Measurements from ENCODE around the gene CLEC11A. TPM values are rescaled to one million over a fixed set of nuclear protein-coding genes. Genes with fewer than 3 reads are reported as not detected.

CLEC11A gene
- total RNA-seq, 1 experiment from 2014 or later = 7.1 TPM

DNA sequence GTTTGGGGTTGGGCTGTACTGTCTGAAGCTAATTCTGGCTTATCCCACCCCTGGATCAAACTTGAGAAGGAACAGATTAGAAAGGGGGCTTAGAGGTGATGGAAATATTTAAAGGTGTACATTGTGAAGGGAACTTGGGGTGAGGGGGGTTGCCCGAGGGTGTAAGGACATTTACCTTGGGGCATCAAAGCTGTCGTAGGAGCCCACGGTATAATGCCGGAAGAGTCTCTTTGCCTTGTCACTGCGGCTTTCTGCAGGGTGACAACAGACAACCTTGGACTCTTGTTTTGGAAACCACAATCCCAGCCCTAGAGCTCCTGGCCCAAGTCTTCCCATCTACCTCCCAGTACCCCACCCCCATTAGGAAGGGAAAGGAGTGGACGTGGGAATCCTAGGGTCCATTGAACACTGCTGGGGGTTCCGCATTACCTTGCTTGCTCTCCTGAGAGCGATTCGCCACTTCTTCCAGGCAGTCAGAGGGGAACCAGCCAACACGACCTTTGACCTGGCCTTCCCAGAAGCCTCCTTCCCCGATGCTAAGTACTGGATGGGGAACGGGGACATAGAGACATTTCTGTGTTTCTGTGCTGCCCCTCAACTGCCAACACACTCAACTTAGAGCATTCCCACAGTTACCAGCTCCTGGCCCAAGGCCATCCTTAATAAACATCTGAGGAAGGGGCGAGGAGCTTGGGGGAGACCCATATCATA is 25.6 kb upstream of the CLEC11A start:
- Histone ChIP-seq H3K27me3 (ENCODE audit: control insufficient read depth, insufficient read depth, low read length) (peaks cover 67% of the 10 kb centered on the region), H3K36me3 (replicated peaks; ENCODE audit: control insufficient read depth, insufficient read depth, low read length) (no peaks in the 10 kb centered on the region), H3K4me3 (ENCODE audit: insufficient read depth, low read depth, low read length) (no peak overlapping the region)
- DNase-seq = no peak

DNA sequence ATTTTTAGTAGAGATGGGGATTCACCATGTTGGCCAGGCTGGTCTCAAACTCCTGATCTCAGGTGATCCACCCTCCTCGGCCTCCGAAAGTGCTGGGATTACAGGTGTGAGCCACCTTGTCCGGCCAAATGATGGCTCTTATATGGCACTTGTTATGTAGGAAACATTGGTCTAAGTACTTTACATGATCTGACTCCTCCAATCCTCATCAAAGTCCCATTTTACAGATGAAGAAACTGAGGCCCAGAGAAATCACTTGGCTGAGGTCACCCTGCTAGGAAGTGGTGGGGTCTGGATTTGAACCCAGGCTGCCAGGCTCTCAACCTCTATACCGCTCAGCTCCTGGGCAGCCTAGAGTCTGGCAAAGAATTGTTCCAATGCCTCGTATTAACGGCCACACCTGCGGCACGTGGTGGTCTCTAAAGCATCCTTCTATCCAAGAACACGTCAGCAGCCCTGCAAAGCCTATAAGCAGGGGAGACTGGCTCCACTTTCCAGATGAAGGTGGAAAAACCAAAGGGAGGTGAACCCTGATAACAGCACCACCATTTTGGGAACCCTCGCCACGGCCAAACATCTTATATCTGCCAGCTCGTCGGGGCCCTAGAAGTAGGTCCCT is 21.7 kb upstream of the CLEC11A start:
- no peak for DNase-seq
- H3K4me3 ChIP-seq (ENCODE audit: insufficient read depth, low read depth, low read length) = no peak overlapping the region
- peaks cover 39% of the 10 kb centered on the region for H3K27me3 ChIP-seq (ENCODE audit: control insufficient read depth, insufficient read depth, low read length)
- H3K36me3 ChIP-seq (replicated peaks; ENCODE audit: control insufficient read depth, insufficient read depth, low read length) = no peaks in the 10 kb centered on the region

DNA sequence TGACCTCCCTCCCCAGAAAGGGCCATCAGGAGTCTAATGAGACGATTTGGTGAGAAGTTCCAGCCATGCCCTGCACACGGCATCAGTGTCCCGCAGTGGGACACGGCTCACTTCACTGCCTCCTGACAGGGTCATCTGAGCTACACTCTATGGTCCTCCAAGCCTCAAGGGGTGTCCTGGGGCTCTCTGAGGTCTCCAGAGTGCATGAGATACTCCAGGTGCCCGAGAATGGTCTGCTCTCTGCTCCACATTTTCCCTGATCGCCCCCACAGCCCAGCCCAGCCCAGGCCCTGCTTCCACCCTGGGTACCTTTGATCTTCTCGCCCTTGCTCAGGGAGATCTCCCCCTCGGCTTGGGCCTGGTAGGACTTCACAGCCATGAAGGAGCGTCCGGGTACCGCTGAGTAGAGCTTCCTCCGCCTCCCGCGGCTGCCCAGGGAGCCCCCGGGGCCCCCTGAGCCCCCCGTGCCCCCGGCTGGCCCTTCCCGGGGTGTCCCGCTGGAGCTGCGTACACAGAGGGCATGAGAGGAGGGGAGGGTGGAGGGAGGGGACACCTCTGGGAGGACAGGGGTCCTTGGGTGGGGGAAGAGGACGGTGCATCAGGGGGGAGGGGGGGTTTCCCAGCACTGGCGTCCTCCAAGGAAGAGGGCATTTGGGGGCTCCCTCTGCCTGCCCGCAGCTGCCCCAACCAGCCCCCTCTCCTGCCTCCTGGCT is 20.9 kb upstream of the CLEC11A start:
- Histone ChIP-seq H3K36me3 (replicated peaks; ENCODE audit: control insufficient read depth, insufficient read depth, low read length) (no peaks in the 10 kb centered on the region), H3K27me3 (ENCODE audit: control insufficient read depth, insufficient read depth, low read length) (peaks cover 36% of the 10 kb centered on the region), H3K4me3 (ENCODE audit: insufficient read depth, low read depth, low read length) (no peak overlapping the region)
- peak; percentile 63 for DNase-seq

DNA sequence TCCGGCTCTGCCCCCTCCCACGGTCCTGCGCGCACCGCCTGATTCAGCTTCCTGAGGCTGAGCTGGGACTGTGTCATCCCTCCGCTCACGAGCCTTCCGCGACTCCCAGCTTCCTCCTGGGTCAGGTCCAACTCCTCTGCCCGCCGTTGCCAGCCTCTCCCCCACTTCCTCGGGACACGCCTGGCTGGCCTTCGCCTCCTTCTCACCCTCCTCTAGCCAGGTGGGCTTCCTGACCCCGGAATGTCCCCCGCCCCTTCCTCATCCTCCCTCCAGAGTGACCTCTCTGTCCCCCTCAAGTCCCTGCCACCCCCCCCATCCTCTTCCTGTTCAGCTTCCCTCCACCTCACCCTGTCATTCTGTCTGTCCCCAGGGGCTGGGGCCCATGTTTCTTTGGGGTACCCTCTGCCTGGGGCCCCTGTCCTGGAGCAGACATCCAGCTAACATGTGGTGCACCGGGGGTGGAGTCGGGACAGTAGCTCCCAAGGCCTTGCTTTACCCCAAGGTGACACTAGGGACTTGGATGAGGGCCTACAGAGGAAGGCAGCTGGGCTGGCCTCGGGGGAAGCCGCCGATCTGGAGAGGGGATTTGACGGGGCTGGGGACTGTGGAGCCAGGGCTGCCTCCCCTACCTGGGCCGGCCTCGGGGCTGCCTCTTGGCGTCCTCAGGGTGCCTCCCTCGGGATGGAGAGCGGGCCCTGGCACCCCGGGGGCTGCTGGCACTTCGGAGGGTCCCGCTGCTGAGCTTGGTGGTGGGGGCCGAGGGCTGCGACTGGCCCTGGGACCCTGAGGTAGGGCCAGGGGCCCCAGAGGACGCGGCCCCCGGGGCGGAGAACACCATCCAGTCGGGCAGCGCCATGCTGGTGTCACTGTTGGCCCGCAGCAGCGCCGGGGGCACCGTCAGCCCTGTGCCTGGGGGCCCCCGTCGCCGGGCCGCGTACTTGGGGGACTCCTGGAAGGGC is 20.0 kb upstream of the CLEC11A start:
- H3K27me3 ChIP-seq (ENCODE audit: control insufficient read depth, insufficient read depth, low read length) = peaks cover 27% of the 10 kb centered on the region
- peak; percentile 80 for DNase-seq
- no peak overlapping the region for H3K4me3 ChIP-seq (ENCODE audit: insufficient read depth, low read depth, low read length)
- no peaks in the 10 kb centered on the region for H3K36me3 ChIP-seq (replicated peaks; ENCODE audit: control insufficient read depth, insufficient read depth, low read length)

DNA sequence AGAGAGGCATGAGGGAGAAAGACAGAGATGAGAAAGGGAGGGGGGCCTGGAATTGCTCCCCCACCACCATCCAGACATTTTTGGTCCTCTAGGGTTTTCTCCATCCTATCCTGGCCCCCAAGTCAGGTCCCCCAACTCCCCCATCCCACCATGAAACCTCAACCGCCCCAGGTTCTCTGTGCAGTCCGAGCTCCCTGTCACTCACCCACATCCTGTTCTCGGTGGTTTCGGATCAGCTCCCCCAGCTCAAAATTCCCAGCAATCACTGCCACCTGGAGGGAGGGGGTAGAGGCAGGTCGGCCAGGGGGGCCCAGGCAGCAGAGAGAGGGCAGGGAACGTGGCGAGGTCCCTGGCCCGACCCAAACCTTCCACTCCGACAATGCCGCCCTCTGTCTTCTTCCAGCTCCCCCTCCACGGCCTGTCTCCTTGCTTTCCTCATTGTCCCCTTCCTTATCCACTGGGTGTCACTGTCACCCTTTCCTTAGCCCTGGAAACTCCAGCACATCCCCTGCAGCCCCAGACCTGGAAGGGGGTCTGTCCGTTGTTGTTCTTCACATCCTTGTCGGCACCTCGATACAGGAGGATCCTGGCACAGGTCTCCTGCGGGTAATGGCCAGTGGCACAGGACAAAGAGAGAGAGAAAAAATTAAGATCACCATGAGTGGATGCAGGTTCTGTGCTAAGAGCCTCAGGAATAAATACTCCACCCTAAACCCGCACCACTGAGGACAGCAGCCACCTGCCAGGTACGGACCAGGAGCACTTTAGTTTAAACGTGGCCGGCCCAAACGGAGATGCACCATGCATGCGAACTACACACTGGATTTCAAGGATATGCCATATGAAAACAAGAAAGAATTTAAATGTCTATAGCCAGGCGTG is 19.0 kb upstream of the CLEC11A start:
- peak; percentile 82 for DNase-seq
- no peaks in the 10 kb centered on the region for H3K36me3 ChIP-seq (replicated peaks; ENCODE audit: control insufficient read depth, insufficient read depth, low read length)
- peaks cover 20% of the 10 kb centered on the region for H3K27me3 ChIP-seq (ENCODE audit: control insufficient read depth, insufficient read depth, low read length)
- no peak overlapping the region for H3K4me3 ChIP-seq (ENCODE audit: insufficient read depth, low read depth, low read length)

DNA sequence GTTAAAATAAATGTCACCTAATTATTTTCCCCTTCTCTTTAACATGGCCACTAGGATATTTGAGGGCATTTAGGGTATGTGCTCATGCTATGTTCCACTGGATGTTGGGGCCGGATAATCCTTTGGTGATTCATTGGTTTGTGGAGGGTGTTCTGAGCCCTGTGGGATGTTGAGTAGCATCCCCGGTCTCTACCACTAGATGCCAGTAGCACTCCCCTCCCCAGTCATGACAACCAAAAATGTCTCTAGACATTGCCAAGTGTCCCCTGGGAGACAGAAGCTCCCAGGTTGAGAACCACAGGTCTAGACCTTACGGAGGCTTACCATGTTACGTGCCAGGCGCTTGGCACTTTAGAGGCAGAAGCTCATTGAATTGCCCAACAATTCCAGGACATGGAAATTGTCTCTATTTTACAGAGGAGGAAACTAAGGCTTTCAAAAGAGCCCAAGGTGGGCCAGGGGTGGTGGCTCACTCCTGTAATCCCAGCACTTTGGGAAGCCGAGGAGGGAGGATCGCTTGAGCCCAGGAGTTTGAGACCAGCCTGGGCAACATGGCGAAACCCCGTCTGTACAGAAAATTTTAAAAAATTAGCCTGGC is 17.6 kb upstream of the CLEC11A start:
- DNase-seq = peak; percentile 91
- Histone ChIP-seq H3K4me3 (ENCODE audit: insufficient read depth, low read depth, low read length) (no peak overlapping the region), H3K27me3 (ENCODE audit: control insufficient read depth, insufficient read depth, low read length) (peaks cover 12% of the 10 kb centered on the region), H3K36me3 (replicated peaks; ENCODE audit: control insufficient read depth, insufficient read depth, low read length) (no peaks in the 10 kb centered on the region)

DNA sequence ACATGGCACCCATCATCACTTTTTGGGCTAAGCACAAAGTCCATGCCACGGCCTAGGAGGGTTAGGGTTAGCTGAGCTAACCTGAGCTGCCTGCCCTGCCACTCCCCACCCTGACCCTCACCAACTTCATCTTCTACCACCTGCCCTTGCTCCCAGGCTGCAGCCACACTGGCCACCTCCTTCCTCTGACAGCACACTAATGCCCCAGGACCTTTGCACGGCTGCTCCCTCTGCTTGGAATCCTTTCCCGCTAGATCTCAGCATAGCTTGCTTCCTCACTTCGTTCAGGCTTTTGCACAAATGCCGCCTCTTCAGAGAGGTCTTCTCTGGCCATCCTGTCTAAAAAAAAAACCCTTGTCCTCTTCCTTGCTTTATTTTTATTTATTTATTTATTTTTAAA is 16.8 kb upstream of the CLEC11A start:
- no peaks in the 10 kb centered on the region for H3K36me3 ChIP-seq (replicated peaks; ENCODE audit: control insufficient read depth, insufficient read depth, low read length)
- DNase-seq = no peak
- peaks cover 8% of the 10 kb centered on the region for H3K27me3 ChIP-seq (ENCODE audit: control insufficient read depth, insufficient read depth, low read length)
- no peak overlapping the region for H3K4me3 ChIP-seq (ENCODE audit: insufficient read depth, low read depth, low read length)

DNA sequence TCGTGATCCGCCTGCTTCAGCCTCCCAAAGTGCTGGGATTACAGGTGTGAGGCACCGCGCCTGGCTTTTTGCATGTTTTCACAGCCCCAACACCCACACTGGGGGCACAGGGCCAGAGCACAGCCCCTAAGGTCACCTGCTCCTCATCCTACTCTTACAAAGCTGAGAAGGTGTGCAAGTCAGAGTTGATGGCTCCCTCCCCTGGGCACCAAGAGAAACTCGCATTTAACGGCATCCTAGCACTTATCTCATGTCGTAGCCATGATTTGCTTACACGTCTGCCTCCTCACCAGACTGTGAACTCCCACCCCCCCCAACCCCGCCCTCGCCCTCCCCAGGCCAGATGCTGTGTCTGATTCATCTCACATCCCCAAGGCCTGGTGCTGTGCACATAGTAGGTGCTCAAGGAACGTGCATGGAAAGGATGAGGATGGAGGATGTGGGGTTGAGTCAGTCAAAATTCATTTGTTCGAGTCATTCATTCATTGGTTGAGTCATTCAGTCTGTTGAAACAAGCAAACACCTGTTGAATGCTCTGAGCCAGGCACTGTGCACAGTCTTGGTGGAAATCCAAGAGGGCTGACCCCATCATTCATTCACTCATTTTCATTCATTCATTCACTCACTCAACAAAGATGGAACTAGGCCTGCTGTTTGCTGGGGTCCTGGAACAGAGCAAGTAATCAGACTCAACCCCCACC is 14.8 kb upstream of the CLEC11A start:
- Histone ChIP-seq H3K27me3 (ENCODE audit: control insufficient read depth, insufficient read depth, low read length) (peaks cover 4% of the 10 kb centered on the region; the same call in 1 of the 2 replicates), H3K36me3 (replicated peaks; ENCODE audit: control insufficient read depth, insufficient read depth, low read length) (no peaks in the 10 kb centered on the region), H3K4me3 (ENCODE audit: insufficient read depth, low read depth, low read length) (no peak overlapping the region)
- DNase-seq = peak; percentile 58

DNA sequence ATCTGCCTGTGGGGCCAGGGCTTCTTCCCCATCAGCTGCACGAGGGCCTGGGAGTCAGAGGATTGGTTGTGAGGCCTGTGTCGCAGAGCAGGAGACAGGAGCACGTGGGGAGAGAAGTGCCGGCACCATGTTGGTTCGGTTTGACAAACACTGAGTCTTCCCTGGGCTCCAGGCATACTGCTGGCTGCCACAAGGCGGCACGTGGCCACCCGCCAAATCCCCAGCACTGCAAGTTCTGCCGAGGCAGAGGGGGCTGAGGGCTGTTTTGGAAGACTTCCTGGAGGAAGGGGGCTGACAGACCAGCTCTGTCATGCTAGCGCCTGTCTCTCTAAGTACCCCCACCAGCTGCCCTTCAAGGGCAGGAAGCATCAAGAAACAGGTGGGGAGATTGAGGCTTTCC is 13.1 kb upstream of the CLEC11A start:
- no peaks in the 10 kb centered on the region for H3K36me3 ChIP-seq (replicated peaks; ENCODE audit: control insufficient read depth, insufficient read depth, low read length)
- no peak overlapping the region for H3K4me3 ChIP-seq (ENCODE audit: insufficient read depth, low read depth, low read length)
- H3K27me3 ChIP-seq (ENCODE audit: control insufficient read depth, insufficient read depth, low read length) = no peaks in the 10 kb centered on the region; the same call in 1 of the 2 replicates
- peak; percentile 74 for DNase-seq

DNA sequence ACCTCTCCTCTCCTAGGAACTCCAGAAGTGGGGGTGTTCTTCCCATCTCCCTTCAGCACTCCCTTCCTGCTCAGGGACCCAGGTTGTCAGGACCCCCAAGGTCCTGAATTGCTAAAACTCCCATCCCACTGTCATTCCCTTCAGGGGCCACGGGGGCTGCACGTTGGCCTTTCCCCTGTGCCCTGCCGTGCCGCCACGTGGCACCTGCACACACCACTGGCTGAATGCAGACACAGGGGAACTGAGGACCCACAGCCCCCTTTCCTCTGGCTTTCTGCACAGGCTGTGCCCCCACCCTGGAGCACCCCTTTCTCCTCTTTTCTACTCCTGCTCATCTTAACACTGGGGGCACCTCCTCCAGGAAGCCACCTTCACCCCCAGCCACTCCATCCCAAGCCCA is 12.6 kb upstream of the CLEC11A start:
- no peaks in the 10 kb centered on the region for H3K36me3 ChIP-seq (replicated peaks; ENCODE audit: control insufficient read depth, insufficient read depth, low read length)
- H3K4me3 ChIP-seq (ENCODE audit: insufficient read depth, low read depth, low read length) = no peak overlapping the region
- H3K27me3 ChIP-seq (ENCODE audit: control insufficient read depth, insufficient read depth, low read length) = peaks cover 1% of the 10 kb centered on the region; the same call in 1 of the 2 replicates
- no peak for DNase-seq

DNA sequence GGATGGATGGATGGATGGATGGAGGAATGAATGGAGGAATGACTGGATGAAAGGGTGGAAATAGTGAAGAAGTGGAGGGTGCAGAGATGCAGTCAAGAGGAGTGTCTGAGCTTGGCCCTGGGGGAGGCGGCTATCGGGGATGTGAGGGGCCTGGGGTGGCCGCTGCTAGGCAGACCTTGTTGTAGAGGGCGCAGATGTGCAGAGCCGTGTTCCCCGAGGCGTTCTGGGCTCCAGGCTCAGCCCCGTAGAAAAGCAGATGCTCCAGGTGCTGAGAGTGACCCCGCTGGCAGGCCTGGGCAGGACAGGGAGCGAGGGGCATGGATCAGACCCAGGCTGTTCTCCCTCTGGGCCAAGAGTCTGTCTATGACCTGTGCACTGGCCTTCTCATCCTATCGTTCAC is 12.0 kb upstream of the CLEC11A start:
- H3K36me3 ChIP-seq (replicated peaks; ENCODE audit: control insufficient read depth, insufficient read depth, low read length) = no peaks in the 10 kb centered on the region
- H3K27me3 ChIP-seq (ENCODE audit: control insufficient read depth, insufficient read depth, low read length) = peaks cover 6% of the 10 kb centered on the region
- no peak for DNase-seq

DNA sequence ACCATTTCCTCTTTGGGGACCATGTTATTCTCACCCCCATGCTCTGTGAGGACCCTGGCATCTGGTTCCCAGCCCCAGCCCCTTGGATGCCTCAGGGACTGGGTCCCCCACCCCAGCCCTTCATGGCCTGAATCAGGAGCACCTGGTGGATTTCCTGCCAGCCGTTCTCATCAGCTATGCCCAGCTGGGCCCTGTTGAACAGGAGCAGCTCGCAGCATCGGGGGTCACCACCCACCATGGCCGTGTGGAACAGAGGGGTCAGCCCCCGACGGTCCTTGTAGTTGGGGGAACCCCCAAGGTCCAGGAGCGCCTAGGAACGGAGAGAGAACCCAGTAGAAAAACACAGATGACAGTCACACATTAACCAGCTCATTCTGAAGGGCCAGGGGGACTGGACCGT is 11.4 kb upstream of the CLEC11A start:
- peak; percentile 18 for DNase-seq
- Histone ChIP-seq H3K4me3 (ENCODE audit: insufficient read depth, low read depth, low read length) (no peak overlapping the region), H3K36me3 (replicated peaks; ENCODE audit: control insufficient read depth, insufficient read depth, low read length) (no peaks in the 10 kb centered on the region), H3K27me3 (ENCODE audit: control insufficient read depth, insufficient read depth, low read length) (peaks cover 11% of the 10 kb centered on the region)

More for the DNA sequence above, 12.0 kb upstream of the CLEC11A start:
- H3K4me3 ChIP-seq (ENCODE audit: insufficient read depth, low read depth, low read length) = no peak overlapping the region

DNA sequence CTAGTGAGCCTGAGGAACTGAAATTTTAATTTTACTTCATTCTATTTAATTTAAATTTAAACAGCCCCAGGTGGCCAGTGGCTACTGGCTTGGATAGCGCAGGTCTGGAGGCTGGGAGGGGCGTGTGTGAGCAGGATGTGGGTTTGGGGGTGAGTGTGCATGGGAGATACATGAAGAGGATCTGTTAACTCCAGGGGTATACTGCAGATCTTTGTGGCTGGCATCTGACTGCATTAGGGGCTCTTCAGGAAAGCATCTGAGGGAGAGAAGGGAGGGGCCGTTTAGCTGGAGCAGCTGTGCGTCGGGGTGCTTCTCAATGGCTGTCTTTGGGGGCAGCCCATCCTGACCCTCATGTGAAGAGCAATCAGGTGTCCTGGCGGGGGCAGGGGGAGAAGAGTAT is 10.3 kb upstream of the CLEC11A start:
- Histone ChIP-seq H3K4me3 (ENCODE audit: insufficient read depth, low read depth, low read length) (no peak overlapping the region), H3K36me3 (replicated peaks; ENCODE audit: control insufficient read depth, insufficient read depth, low read length) (no peaks in the 10 kb centered on the region), H3K27me3 (ENCODE audit: control insufficient read depth, insufficient read depth, low read length) (peaks cover 20% of the 10 kb centered on the region)
- peak; percentile 24 for DNase-seq
